B cell (primary cell): Measurements from ENCODE around the gene HMCN1. TPM values are rescaled to one million over a fixed set of nuclear protein-coding genes. Genes with fewer than 3 reads are reported as not detected.
A peak's percentile ranks its signal among the peaks of the same experiment; 100 is the strongest.

ENCODE experiments used
- ATAC-seq: fragments of 200-7000 bp; cut with Tn5 transposase; one replicate; pipeline ENCODE4 v1.10.0; 2021; ENCODE audit warnings: low read depth, mild to moderate bottlenecking, moderate number of reproducible peaks, moderate library complexity
- CTCF ChIA-PET: fragments of 350-600 bp; sonication (Branson Sonifier 250); formaldehyde crosslinking; loops from one replicate; lab custom pipeline; 2021; ENCODE audit warnings: antibody characterized with exemption, inconsistent platforms; lab: Charles Lee
- POLR2A ChIA-PET: fragments of 350-600 bp; sonication (Branson Sonifier 250); formaldehyde crosslinking; loops from one replicate; lab custom pipeline; 2021; ENCODE audit warnings: antibody characterized with exemption; lab: Charles Lee
- DNase-seq: peaks from one replicate; pipeline ENCODE4 v3.0.0; 2013
- H2AFZ ChIP-seq: 2 replicates; pipeline ENCODE4 v1.6.1; 2012; ENCODE audit warnings: mild to moderate bottlenecking, low read depth, low read length; ENCODE audit not compliant: insufficient read depth, poor library complexity, severe bottlenecking
- H3K27ac ChIP-seq, 2 donors: 1 replicate in 1 of 2; 2 replicates in 1 of 2; pipeline ENCODE4 v1.5.1; 2012 to 2013; ENCODE audit warnings: low read length in 2 of 2, mild to moderate bottlenecking in 2 of 2, moderate library complexity in 1 of 2
- H3K27me3 ChIP-seq, 4 experiments: fragments of 200-600 bp in 1 of 4; sonication (generic) in 1 of 4; replicated peaks in 1 of 4; 1 replicate in 2 of 4; 2 replicates in 2 of 4; pipeline versions ENCODE4 v1.6.1 to v1.7.0; 2013 to 2016; ENCODE audit warnings: low read length in 3 of 4, mild to moderate bottlenecking in 2 of 4, mixed read lengths in 1 of 4, moderate library complexity in 1 of 4; ENCODE audit not compliant: insufficient read depth in 4 of 4, control insufficient read depth in 3 of 4; ENCODE audit errors: control extremely low read depth in 1 of 4
- H3K36me3 ChIP-seq, 2 experiments: replicated peaks in 1 of 2; 1 replicate in 1 of 2; 2 replicates in 1 of 2; pipeline versions ENCODE4 v1.6.1 to v1.7.1; 2013; ENCODE audit warnings: low read length in 1 of 2; ENCODE audit not compliant: insufficient read depth in 2 of 2, control insufficient read depth in 1 of 2; ENCODE audit errors: control extremely low read depth in 1 of 2, extremely low read depth in 1 of 2
- H3K4me1 ChIP-seq, 2 donors: fragments of 200-600 bp in 1 of 2; sonication (generic) in 1 of 2; 1 replicate in 1 of 2; 2 replicates in 1 of 2; pipeline versions ENCODE4 v1.5.1 to v1.6.1; 2013 to 2017; ENCODE audit warnings: low read length in 2 of 2; ENCODE audit not compliant: control insufficient read depth in 2 of 2, insufficient read depth in 2 of 2
- H3K4me2 ChIP-seq: replicated peaks from 2 replicates; pipeline ENCODE3; 2012; ENCODE audit warnings: mild to moderate bottlenecking, low read depth, low read length; ENCODE audit not compliant: poor library complexity, severe bottlenecking
- H3K4me3 ChIP-seq, 5 experiments: fragments of 200-600 bp in 1 of 5; sonication (generic) in 1 of 5; 1 replicate in 3 of 5; 2 replicates in 2 of 5; pipeline versions ENCODE4 v1.5.1 to v1.7.0; 2011 to 2016; ENCODE audit warnings: low read length in 4 of 5, mild to moderate bottlenecking in 4 of 5, low read depth in 2 of 5, control low read depth in 1 of 5, moderate library complexity in 1 of 5; ENCODE audit not compliant: insufficient read depth in 1 of 5; ENCODE audit errors: control extremely low read depth in 1 of 5, extremely low read depth in 1 of 5
- H3K79me2 ChIP-seq: fragments of 200-600 bp; sonication (generic); one replicate; pipeline ENCODE4 v1.6.0; 2016; ENCODE audit warnings: low read length; ENCODE audit not compliant: control insufficient read depth, insufficient read depth
- H3K9ac ChIP-seq: fragments of 200-600 bp; sonication (generic); 2 replicates; pipeline ENCODE4 v1.6.1; 2017; ENCODE audit warnings: mild to moderate bottlenecking, low read length, moderate library complexity
- H3K9me3 ChIP-seq, 3 donors: one replicate each; pipeline versions ENCODE4 v1.6.1 to v1.7.1; 2013; ENCODE audit warnings: low read length in 2 of 3; ENCODE audit not compliant: control insufficient read depth in 2 of 3, insufficient read depth in 1 of 3; ENCODE audit errors: control extremely low read depth in 1 of 3
- H4K20me1 ChIP-seq: 2 replicates; pipeline ENCODE4 v1.6.0; 2012; ENCODE audit warnings: mild to moderate bottlenecking, low read length; ENCODE audit not compliant: insufficient read depth, control insufficient read depth, poor library complexity, severe bottlenecking
- H3K27ac Mint-ChIP-seq: one replicate; pipeline ENCODE4 v1.8.0; 2021; ENCODE audit warnings: mixed read lengths
- H3K27me3 Mint-ChIP-seq: one replicate; pipeline ENCODE4 v1.8.0; 2021; ENCODE audit warnings: mixed read lengths
- H3K4me1 Mint-ChIP-seq: one replicate; pipeline ENCODE4 v1.8.0; 2021; ENCODE audit warnings: mixed read lengths
- H3K4me3 Mint-ChIP-seq: one replicate; pipeline ENCODE4 v1.8.0; 2021; ENCODE audit warnings: mixed read lengths
- H3K9me3 Mint-ChIP-seq: one replicate; pipeline ENCODE4 v1.8.0; 2022; ENCODE audit warnings: mixed read lengths; ENCODE audit not compliant: insufficient read depth
- CTCF ChIP-seq: fragments of 200-600 bp; IDR thresholded peaks from one replicate; pipeline ENCODE4 v1.8.0; 2022; ENCODE audit warnings: antibody characterized with exemption, mild to moderate bottlenecking
- EZH2 ChIP-seq: IDR thresholded peaks from 2 replicates; pipeline ENCODE4 v1.6.1; 2012; ENCODE audit warnings: borderline replicate concordance, low read depth, mild to moderate bottlenecking, moderate library complexity, low read length; ENCODE audit not compliant: insufficient read depth, poor library complexity, severe bottlenecking
- WGBS: methylation state at CpG from one replicate; pipeline ENCODE4 v1.1.5; 2013; ENCODE audit warnings: missing lambda C conversion rate; ENCODE audit not compliant: insufficient coverage; 5-methylcytosine and 5-hydroxymethylcytosine counted together
- intact Hi-C: fragments of 100-400 bp; cut with micrococcal nuclease; formaldehyde crosslinking; loops from one replicate; pipeline ENCODE4 v1.10.0; 2022
- polyA plus RNA-seq: library from polyadenylated mRNA; depleted of rRNA; stranded (reverse); fragments of >200 nt; gene quantifications from 2 replicates; pipeline ENCODE4 v1.2.3, GENCODE V29; 2012
- total RNA-seq, 2 donors: library from RNA; stranded (reverse); fragments of 120-200 nt in 1 of 2; gene quantifications; 1 replicate in 1 of 2; 2 replicates in 1 of 2; pipeline versions ENCODE4 v1.2.3 to v1.2.4, GENCODE V29; 2013 to 2022

Gene HMCN1
- total and polyA plus RNA-seq, 2 donors (not counting 1 experiment from before 2014, with no cell fraction given) = not detected

GRCh38 chr1:186178426-186179043, 444.3 kb downstream of the HMCN1 start:
- WGBS = 96% methylated on average over 4 of the region's 5 CpGs
- Histone ChIP-seq H3K4me3 (no peak overlapping the region), H3K9me3 (no peaks in the 10 kb centered on the region), H2AFZ (no peak overlapping the region), H3K27me3 (no peaks in the 10 kb centered on the region), H3K4me1 (no peaks in the 10 kb centered on the region), H3K4me2 (no peak overlapping the region), H3K79me2 (no peaks in the 10 kb centered on the region), H3K36me3 (no peaks in the 10 kb centered on the region), H3K9ac (no peak overlapping the region), H3K27ac (no peak overlapping the region), H4K20me1 (no peaks in the 10 kb centered on the region)
- no peak for TF ChIP-seq CTCF
- TF ChIP-seq EZH2 = no peak
- no peaks in the 10 kb centered on the region for H3K9me3 Mint-ChIP-seq
- H3K4me3 Mint-ChIP-seq = peak overlapping the region; percentile 17
- intact Hi-C loops = no loop called here
- DNase-seq = no peak
- no peak overlapping the region for H3K27ac Mint-ChIP-seq
- no peak for ATAC-seq
- POLR2A ChIA-PET = no interaction called here
- H3K27me3 Mint-ChIP-seq = peaks cover 3% of the 10 kb centered on the region
- peaks cover under 1% of the 10 kb centered on the region for H3K4me1 Mint-ChIP-seq
- CTCF ChIA-PET = no interaction called here

DNA sequence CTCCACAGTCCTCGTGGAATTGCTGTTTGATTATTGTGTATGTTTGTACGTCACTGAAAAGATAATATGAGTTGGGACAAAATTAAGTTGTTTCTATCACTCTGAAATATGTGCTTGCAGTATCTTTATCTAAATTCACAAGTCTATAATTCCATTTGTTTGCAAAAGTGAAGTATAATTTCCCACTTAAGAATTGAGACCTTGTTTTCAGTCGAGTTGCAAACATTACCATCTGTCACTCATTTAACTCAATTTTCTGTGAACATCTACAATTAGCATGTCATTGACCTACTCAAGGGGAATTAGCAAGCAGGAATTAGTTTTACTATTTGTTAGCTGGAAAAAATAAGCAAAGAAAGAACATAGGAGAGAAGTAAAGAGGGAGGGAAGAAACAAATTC, 445.0 kb downstream of the HMCN1 start:
- Histone ChIP-seq H3K4me1 (peaks cover 0 to 4% of the 10 kb centered on the region in 2 donors), H3K9ac (no peak overlapping the region), H3K9me3 (no peaks in the 10 kb centered on the region), H3K79me2 (no peaks in the 10 kb centered on the region), H3K4me2 (no peak overlapping the region), H3K4me3 (no peak overlapping the region), H3K36me3 (no peaks in the 10 kb centered on the region), H3K27me3 (no peaks in the 10 kb centered on the region), H4K20me1 (no peaks in the 10 kb centered on the region), H2AFZ (no peak overlapping the region), H3K27ac (no peak overlapping the region)
- DNase-seq = no peak
- H3K27ac Mint-ChIP-seq = no peak overlapping the region
- intact Hi-C loops = no loop called here
- no peak for ATAC-seq
- no CpG with 5 or more reads among the region's 3 CpGs for WGBS
- peaks cover 7% of the 10 kb centered on the region for H3K4me1 Mint-ChIP-seq
- CTCF ChIA-PET = no interaction called here
- POLR2A ChIA-PET = no interaction called here
- TF ChIP-seq EZH2 (no peak), CTCF (no peak)
- H3K9me3 Mint-ChIP-seq = no peaks in the 10 kb centered on the region
- peaks cover 3% of the 10 kb centered on the region for H3K27me3 Mint-ChIP-seq
- H3K4me3 Mint-ChIP-seq = no peak overlapping the region
